A673 (cell line): ENCODE measurements around the gene TAOK3. TPM values are rescaled to one million over a fixed set of nuclear protein-coding genes. Genes with fewer than 3 reads are reported as not detected.
A peak's percentile ranks its signal among the peaks of the same experiment; 100 is the strongest.
"Not testable (repeated sequence)": the region's sequence is repeated elsewhere in the genome, so short reads cannot be mapped to it uniquely, and the experiment has no call there.

Source experiments
- BruUV-seq: library from RNA; stranded (reverse); fragments of 400-500 nt; replicated peaks from 2 replicates; lab custom pipeline; 2021; lab: Mats Ljungman, UMichigan
- CTCF ChIA-PET: fragments of 300-600 bp; sonication (Branson Sonifier 250); formaldehyde crosslinking; loops from one replicate; lab custom pipeline; 2022; ENCODE audit warnings: antibody characterized with exemption; lab: Charles Lee
- POLR2A ChIA-PET: fragments of 300-600 bp; sonication (Branson Sonifier 250); formaldehyde crosslinking; loops from one replicate; lab custom pipeline; 2022; ENCODE audit warnings: antibody characterized with exemption; ENCODE audit not compliant: low non-redundant PET; lab: Charles Lee
- DNase-seq: peaks from one replicate; pipeline ENCODE4 v3.0.0-alpha.2; 2015; ENCODE audit warnings: low spot score
- H3K27ac ChIP-seq: fragments of 200-600 bp; sonication (generic); 2 replicates; pipeline ENCODE4 v1.5.1; 2016; ENCODE audit warnings: mixed run types, low read depth, mild to moderate bottlenecking, mixed read lengths, antibody characterized with exemption, low read length; ENCODE audit not compliant: poor library complexity, severe bottlenecking
- H3K27me3 ChIP-seq: fragments of 200-600 bp; sonication (generic); replicated peaks from 2 replicates; pipeline ENCODE4 v1.6.1; 2017; ENCODE audit warnings: mixed run types, low read depth, mild to moderate bottlenecking, mixed read lengths, antibody characterized with exemption, low read length; ENCODE audit not compliant: insufficient read depth, poor library complexity
- H3K36me3 ChIP-seq: fragments of 200-600 bp; sonication (generic); 2 replicates; pipeline ENCODE4 v1.6.1; 2016; ENCODE audit warnings: mixed run types, mild to moderate bottlenecking, mixed read lengths, antibody characterized with exemption, low read length; ENCODE audit not compliant: insufficient read depth, poor library complexity, severe bottlenecking
- H3K4me1 ChIP-seq: fragments of 200-600 bp; sonication (generic); 2 replicates; pipeline ENCODE4 v1.6.1; 2017; ENCODE audit warnings: mixed run types, mild to moderate bottlenecking, mixed read lengths, antibody characterized with exemption, low read length; ENCODE audit not compliant: insufficient read depth, poor library complexity, severe bottlenecking
- H3K4me3 ChIP-seq: fragments of 200-600 bp; sonication (generic); 2 replicates; pipeline ENCODE4 v1.5.1; 2016; ENCODE audit warnings: low read depth, mixed run types, mild to moderate bottlenecking, mixed read lengths, low read length; ENCODE audit not compliant: poor library complexity, severe bottlenecking
- H3K9me3 ChIP-seq: fragments of 200-600 bp; sonication (generic); 2 replicates; pipeline ENCODE4 v1.6.1; 2016; ENCODE audit warnings: mixed run types, low read depth, mild to moderate bottlenecking, mixed read lengths, antibody characterized with exemption, low read length; ENCODE audit not compliant: poor library complexity, severe bottlenecking
- CTCF ChIP-seq: fragments of 300-800, 200-600 bp; sonication (generic); conservative IDR thresholded peaks from 2 replicates; pipeline ENCODE4 v1.5.1; 2017; ENCODE audit warnings: low read depth, mild to moderate bottlenecking, antibody characterized with exemption, low read length, moderate library complexity, mixed read lengths
- EZH2 ChIP-seq: fragments of 200-600 bp; sonication (generic); IDR thresholded peaks from 2 replicates; pipeline ENCODE4 v1.6.1; 2017; ENCODE audit warnings: borderline replicate concordance, low read depth, mild to moderate bottlenecking, mixed read lengths, antibody characterized with exemption, low read length; ENCODE audit not compliant: poor library complexity, severe bottlenecking
- intact Hi-C: fragments of 100-400 bp; cut with micrococcal nuclease; formaldehyde crosslinking; loops from one replicate; pipeline ENCODE4 v1.10.0; 2022; ENCODE audit not compliant: unreplicated experiment
- total RNA-seq: library from RNA; stranded (reverse); gene quantifications from 2 replicates; pipeline ENCODE4 v1.2.3, GENCODE V29; 2021

The TAOK3 gene
- total RNA-seq, 1 experiment from 2014 or later = 48.9 TPM

GRCh38 chr12:118355843-118356242 is 16.9 kb downstream of the TAOK3 start:
- CTCF ChIA-PET = no interaction called here
- peaks cover 14% of the 10 kb centered on the region for H3K9me3 ChIP-seq
- no peak for TF ChIP-seq EZH2
- TF ChIP-seq CTCF = no peak
- DNase-seq = no peak
- H3K36me3 ChIP-seq = peaks cover 10% of the 10 kb centered on the region
- peaks cover 23% of the 10 kb centered on the region for H3K4me1 ChIP-seq
- intact Hi-C loops = no loop called here
- H3K27me3 ChIP-seq = no peaks in the 10 kb centered on the region
- POLR2A ChIA-PET = no interaction called here
- BruUV-seq = no TSS peak
- H3K4me3 ChIP-seq = no peak overlapping the region
- peak overlapping the region; percentile 19 for H3K27ac ChIP-seq

GRCh38 chr12:118354903-118355302 is 17.8 kb downstream of the TAOK3 start:
- DNase-seq = no peak
- peaks cover 22% of the 10 kb centered on the region for H3K4me1 ChIP-seq
- no peak overlapping the region for H3K27ac ChIP-seq
- intact Hi-C loops = no loop called here
- POLR2A ChIA-PET = no interaction called here
- no peak overlapping the region for H3K4me3 ChIP-seq
- CTCF ChIA-PET = no interaction called here
- no peaks in the 10 kb centered on the region for H3K27me3 ChIP-seq
- no TSS peak for BruUV-seq
- TF ChIP-seq CTCF = no peak
- TF ChIP-seq EZH2 = no peak
- peaks cover 10% of the 10 kb centered on the region for H3K36me3 ChIP-seq
- peaks cover 14% of the 10 kb centered on the region for H3K9me3 ChIP-seq

- H3K4me3 ChIP-seq, intact Hi-C loops, CTCF ChIA-PET, H3K36me3 ChIP-seq, DNase-seq, BruUV-seq, H3K27ac ChIP-seq, POLR2A ChIA-PET, H3K27me3 ChIP-seq: not testable (repeated sequence)
- H3K4me1 ChIP-seq = peaks cover 22% of the 10 kb centered on the region
- H3K9me3 ChIP-seq = peaks cover 14% of the 10 kb centered on the region
Measured at GRCh38 chr12:118354503-118354902, 18.2 kb downstream of the TAOK3 start.

GRCh38 chr12:118353721-118354120 is 19.0 kb downstream of the TAOK3 start:
- no peak overlapping the region for H3K4me3 ChIP-seq
- BruUV-seq = no TSS peak
- TF ChIP-seq EZH2 = no peak
- no peak for TF ChIP-seq CTCF
- no peaks in the 10 kb centered on the region for H3K27me3 ChIP-seq
- peaks cover 14% of the 10 kb centered on the region for H3K9me3 ChIP-seq
- H3K4me1 ChIP-seq = peaks cover 22% of the 10 kb centered on the region
- no peak for DNase-seq
- H3K27ac ChIP-seq = no peak overlapping the region
- intact Hi-C loops = no loop called here
- ChIA-PET CTCF (no interaction called here), POLR2A (interaction anchor here (0.6 kb wide), 1 partner anchor 83 kb away, joined by 6 read pairs; no protein-coding TSS in a partner anchor)
- H3K36me3 ChIP-seq = peaks cover 10% of the 10 kb centered on the region
